Esophagus squamous epithelium (tissue), 4 donors: ENCODE data around the gene FRMPD2.

Experiments used
- POLR2A ChIP-seq, 4 donors: fragments of 450-650 bp; IDR thresholded peaks; one replicate each; pipeline ENCODE4 v1.6.1; 2017; ENCODE audit warnings: antibody characterized with exemption in 4 of 4, mild to moderate bottlenecking in 4 of 4, moderate library complexity in 3 of 4
- TF ChIP-seq, protein P1 (sequence below), 6 experiments: fragments of 450-650 bp in 4 of 6; fragments of 200-600 bp in 2 of 6; sonication (generic) in 2 of 6; IDR thresholded peaks; one replicate each; pipeline ENCODE4 v1.5.1; 2016 to 2019; ENCODE audit warnings: antibody characterized with exemption in 6 of 6, mild to moderate bottlenecking in 4 of 6, moderate library complexity in 4 of 6

DNA sequence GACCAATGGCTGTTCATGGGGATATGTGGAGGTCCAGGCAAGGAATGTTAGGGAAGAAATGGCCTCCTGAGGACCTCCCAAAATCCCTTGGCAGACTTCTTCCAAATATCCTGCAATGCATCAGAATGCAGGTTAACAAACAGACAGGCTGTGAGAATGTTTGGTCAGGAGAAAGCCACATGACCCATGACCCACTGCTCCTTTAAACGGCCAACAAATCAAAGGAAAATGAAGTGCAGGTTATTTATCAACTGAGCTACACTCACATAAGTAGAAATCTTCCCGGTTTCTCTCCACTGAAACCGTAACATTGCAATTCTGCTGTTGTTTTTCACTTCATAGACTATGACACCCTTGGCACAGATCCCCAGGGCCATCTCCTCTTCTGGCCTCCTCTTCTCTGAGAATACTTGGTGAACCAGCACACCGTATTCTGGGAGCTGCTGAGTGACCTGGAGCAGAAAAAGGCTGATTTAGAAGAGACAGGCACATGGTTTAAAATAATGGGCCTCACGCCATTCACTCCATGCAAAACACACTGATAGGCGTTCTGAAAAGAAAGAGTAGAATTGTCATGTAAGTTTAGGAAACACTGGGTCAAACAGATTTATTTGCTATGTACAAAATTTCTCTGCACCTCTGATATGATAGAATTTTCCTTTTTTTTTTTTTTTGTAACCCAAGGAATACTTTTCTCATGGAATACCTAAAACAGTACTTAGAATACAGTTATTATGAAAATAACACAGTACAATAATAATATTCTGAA, 67.8 kb downstream of the FRMPD2 start:
- TF ChIP-seq, protein P1, sequence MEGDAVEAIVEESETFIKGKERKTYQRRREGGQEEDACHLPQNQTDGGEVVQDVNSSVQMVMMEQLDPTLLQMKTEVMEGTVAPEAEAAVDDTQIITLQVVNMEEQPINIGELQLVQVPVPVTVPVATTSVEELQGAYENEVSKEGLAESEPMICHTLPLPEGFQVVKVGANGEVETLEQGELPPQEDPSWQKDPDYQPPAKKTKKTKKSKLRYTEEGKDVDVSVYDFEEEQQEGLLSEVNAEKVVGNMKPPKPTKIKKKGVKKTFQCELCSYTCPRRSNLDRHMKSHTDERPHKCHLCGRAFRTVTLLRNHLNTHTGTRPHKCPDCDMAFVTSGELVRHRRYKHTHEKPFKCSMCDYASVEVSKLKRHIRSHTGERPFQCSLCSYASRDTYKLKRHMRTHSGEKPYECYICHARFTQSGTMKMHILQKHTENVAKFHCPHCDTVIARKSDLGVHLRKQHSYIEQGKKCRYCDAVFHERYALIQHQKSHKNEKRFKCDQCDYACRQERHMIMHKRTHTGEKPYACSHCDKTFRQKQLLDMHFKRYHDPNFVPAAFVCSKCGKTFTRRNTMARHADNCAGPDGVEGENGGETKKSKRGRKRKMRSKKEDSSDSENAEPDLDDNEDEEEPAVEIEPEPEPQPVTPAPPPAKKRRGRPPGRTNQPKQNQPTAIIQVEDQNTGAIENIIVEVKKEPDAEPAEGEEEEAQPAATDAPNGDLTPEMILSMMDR (IDR thresholded peaks at IDR 0.05): no peak
- no peak for TF ChIP-seq POLR2A (IDR thresholded peaks at IDR 0.05)
